Osteoblast (primary cell): Measurements from ENCODE around the gene DCUN1D2. TPM values are rescaled to one million over a fixed set of nuclear protein-coding genes. Genes with fewer than 3 reads are reported as not detected.
"Not testable (repeated sequence)": the region's sequence is repeated elsewhere in the genome, so short reads cannot be mapped to it uniquely, and the experiment has no call there.

ENCODE experiments used
- DNase-seq: peaks from one replicate; pipeline ENCODE4 v3.0.0; 2011; ENCODE audit warnings: low spot score, mixed read lengths; ENCODE audit not compliant: insufficient read length; ENCODE audit errors: missing footprints
- H2AFZ ChIP-seq: 2 replicates; pipeline ENCODE4 v1.6.0; 2011; ENCODE audit warnings: mild to moderate bottlenecking, low read length
- H3K27ac ChIP-seq: 2 replicates; pipeline ENCODE4 v1.5.1; 2011; ENCODE audit warnings: mild to moderate bottlenecking, low read depth, low read length, moderate library complexity
- H3K27me3 ChIP-seq: 2 replicates; pipeline ENCODE4 v1.6.0; 2012; ENCODE audit warnings: mild to moderate bottlenecking, control low read depth, inconsistent platforms, low read length, moderate library complexity; ENCODE audit not compliant: insufficient read depth
- H3K36me3 ChIP-seq: 2 replicates; pipeline ENCODE4 v1.5.1; 2011; ENCODE audit warnings: mild to moderate bottlenecking, low read length, control low read depth, moderate library complexity; ENCODE audit not compliant: insufficient read depth
- H3K4me1 ChIP-seq: 2 replicates; pipeline ENCODE4 v1.5.1; 2011; ENCODE audit warnings: mild to moderate bottlenecking, low read length, control low read depth, moderate library complexity; ENCODE audit not compliant: insufficient read depth
- H3K4me2 ChIP-seq: 2 replicates; pipeline ENCODE4 v1.6.0; 2011; ENCODE audit warnings: mild to moderate bottlenecking, low read length; ENCODE audit not compliant: insufficient read depth
- H3K4me3 ChIP-seq: fragments of 200-600 bp; sonication (generic); 3 replicates; pipeline ENCODE4 v1.5.1; 2012; ENCODE audit warnings: mild to moderate bottlenecking, low read length, inconsistent platforms; ENCODE audit not compliant: insufficient read depth
- H3K79me2 ChIP-seq: 2 replicates; pipeline ENCODE4 v1.6.0; 2012; ENCODE audit warnings: mild to moderate bottlenecking, low read length, control low read depth, inconsistent platforms; ENCODE audit not compliant: insufficient read depth
- H3K9me3 ChIP-seq: 2 replicates; pipeline ENCODE4 v1.5.1; 2011; ENCODE audit warnings: low read depth, low read length, control low read depth
- H4K20me1 ChIP-seq: 2 replicates; pipeline ENCODE4 v1.6.0; 2012; ENCODE audit warnings: mild to moderate bottlenecking, low read length, control low read depth; ENCODE audit not compliant: insufficient read depth
- total RNA-seq: library from RNA; depleted of rRNA; stranded (reverse); fragments of >200 nt; gene quantifications from 2 replicates; pipeline ENCODE4 v1.2.3, GENCODE V29; 2012
- TF ChIP-seq, protein P1 (sequence below): IDR thresholded peaks from 2 replicates; pipeline ENCODE4 v1.5.1; 2011; ENCODE audit warnings: mild to moderate bottlenecking, low read depth, low read length, moderate library complexity; ENCODE audit errors: extremely low read depth

Gene DCUN1D2
- total RNA-seq, 1 donor, result 14.8 TPM

DNA sequence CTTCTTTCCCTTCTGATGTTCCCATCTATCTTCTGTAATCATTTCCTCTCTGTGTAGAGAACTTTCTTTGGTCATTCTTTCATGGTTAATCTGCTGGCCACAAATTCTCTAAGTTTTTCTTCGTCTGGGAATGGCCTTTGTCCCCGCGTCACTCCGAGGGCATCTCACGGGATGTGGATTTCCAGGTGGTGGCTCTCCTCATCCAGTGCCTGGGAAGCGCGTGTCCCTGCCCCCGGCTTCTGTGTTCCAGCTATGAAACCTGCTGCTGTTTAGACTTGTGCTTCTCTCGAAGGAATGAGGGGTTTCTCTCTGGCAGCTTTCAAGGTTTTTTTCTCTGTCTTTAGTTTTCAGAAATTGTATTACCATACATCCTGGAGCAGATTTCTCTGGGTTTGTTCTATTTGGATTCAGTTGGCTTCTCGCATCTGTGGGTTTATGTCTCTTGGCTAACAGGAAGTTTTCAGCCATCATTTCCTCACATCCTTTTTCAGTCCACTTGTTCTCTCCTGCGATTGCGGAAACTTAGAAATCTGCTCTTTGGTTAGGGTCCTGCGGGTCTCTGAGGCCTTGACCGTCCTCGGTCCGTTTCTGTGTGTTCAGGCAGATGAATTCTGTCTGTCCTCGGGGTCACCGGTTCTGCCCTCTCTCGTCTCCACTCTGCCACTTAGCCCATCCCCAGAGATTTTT, 36.9 kb upstream of the DCUN1D2 start:
- TF ChIP-seq, protein P1, sequence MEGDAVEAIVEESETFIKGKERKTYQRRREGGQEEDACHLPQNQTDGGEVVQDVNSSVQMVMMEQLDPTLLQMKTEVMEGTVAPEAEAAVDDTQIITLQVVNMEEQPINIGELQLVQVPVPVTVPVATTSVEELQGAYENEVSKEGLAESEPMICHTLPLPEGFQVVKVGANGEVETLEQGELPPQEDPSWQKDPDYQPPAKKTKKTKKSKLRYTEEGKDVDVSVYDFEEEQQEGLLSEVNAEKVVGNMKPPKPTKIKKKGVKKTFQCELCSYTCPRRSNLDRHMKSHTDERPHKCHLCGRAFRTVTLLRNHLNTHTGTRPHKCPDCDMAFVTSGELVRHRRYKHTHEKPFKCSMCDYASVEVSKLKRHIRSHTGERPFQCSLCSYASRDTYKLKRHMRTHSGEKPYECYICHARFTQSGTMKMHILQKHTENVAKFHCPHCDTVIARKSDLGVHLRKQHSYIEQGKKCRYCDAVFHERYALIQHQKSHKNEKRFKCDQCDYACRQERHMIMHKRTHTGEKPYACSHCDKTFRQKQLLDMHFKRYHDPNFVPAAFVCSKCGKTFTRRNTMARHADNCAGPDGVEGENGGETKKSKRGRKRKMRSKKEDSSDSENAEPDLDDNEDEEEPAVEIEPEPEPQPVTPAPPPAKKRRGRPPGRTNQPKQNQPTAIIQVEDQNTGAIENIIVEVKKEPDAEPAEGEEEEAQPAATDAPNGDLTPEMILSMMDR, result no peak
- H4K20me1 ChIP-seq, result peaks cover 7% of the 10 kb centered on the region
- no peak for DNase-seq
- no peaks in the 10 kb centered on the region for H3K9me3 ChIP-seq
- H3K4me1 ChIP-seq, result no peaks in the 10 kb centered on the region
- no peak overlapping the region for H3K4me2 ChIP-seq
- peaks cover 54% of the 10 kb centered on the region for H3K36me3 ChIP-seq
- H3K27me3 ChIP-seq, result no peaks in the 10 kb centered on the region
- H3K79me2 ChIP-seq, result peaks cover 35% of the 10 kb centered on the region
- H3K4me3 ChIP-seq, result no peak overlapping the region
- no peak overlapping the region for H3K27ac ChIP-seq
- no peak overlapping the region for H2AFZ ChIP-seq

GRCh38 chr13:113526466-113527220, 36.1 kb upstream of the DCUN1D2 start:
- no peaks in the 10 kb centered on the region for H3K27me3 ChIP-seq
- no peak overlapping the region for H2AFZ ChIP-seq
- H3K4me2 ChIP-seq, result no peak overlapping the region
- no peaks in the 10 kb centered on the region for H3K9me3 ChIP-seq
- H3K79me2 ChIP-seq, result peaks cover 40% of the 10 kb centered on the region
- no peaks in the 10 kb centered on the region for H3K4me1 ChIP-seq
- H4K20me1 ChIP-seq, result peaks cover 7% of the 10 kb centered on the region
- H3K36me3 ChIP-seq, result peaks cover 53% of the 10 kb centered on the region
- no peak overlapping the region for H3K4me3 ChIP-seq
- H3K27ac ChIP-seq, result no peak overlapping the region
- no peak for DNase-seq
- TF ChIP-seq, protein P1, result no peak

GRCh38 chr13:113522438-113522837, 31.9 kb upstream of the DCUN1D2 start:
- DNase-seq, H4K20me1 ChIP-seq, H3K4me2 ChIP-seq, H2AFZ ChIP-seq, H3K27me3 ChIP-seq, H3K27ac ChIP-seq, H3K4me3 ChIP-seq, H3K4me1 ChIP-seq, H3K9me3 ChIP-seq: not testable (repeated sequence)
- peaks cover 46% of the 10 kb centered on the region for H3K36me3 ChIP-seq
- peaks cover 48% of the 10 kb centered on the region for H3K79me2 ChIP-seq

DNA sequence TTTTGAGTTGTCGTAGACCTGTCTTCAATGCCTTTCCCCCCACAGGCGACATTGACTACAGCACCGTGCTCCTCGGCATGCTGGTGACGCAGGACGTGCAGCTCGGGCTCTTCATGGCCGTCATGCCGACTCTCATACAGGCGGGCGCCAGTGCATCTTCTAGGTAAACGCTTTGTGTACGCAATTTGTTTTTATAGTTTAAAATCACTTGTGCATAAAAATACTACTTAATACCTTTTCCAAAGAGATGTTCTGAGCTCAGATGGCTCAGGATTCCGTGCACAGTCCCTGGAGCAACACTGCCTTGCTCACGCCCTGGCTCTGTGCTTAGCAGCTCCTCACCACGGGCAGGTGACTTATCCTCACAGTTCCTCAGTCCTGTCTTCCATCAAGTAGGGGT, 30.1 kb upstream of the DCUN1D2 start:
- peaks cover 43% of the 10 kb centered on the region for H3K36me3 ChIP-seq
- no peak for DNase-seq
- no peak overlapping the region for H3K27ac ChIP-seq

More for the DNA sequence above, 30.1 kb upstream of the DCUN1D2 start:
- Histone ChIP-seq H3K4me3 (no peak overlapping the region), H3K4me2 (no peak overlapping the region), H2AFZ (no peak overlapping the region), H4K20me1 (peaks cover 7% of the 10 kb centered on the region), H3K27me3 (no peaks in the 10 kb centered on the region), H3K79me2 (peaks cover 41% of the 10 kb centered on the region), H3K9me3 (no peaks in the 10 kb centered on the region), H3K4me1 (no peaks in the 10 kb centered on the region)
- TF ChIP-seq, protein P1, result no peak
